Thyroid gland (tissue), 4 donors: ENCODE results near the gene CTSH.

Experiments used
- CTCF ChIP-seq, 6 experiments: fragments of 200-600 bp in 3 of 6; fragments of 450-650 bp in 3 of 6; sonication (generic) in 3 of 6; IDR thresholded peaks; one replicate each; pipeline ENCODE4 v1.5.1; 2016 to 2019; ENCODE audit warnings: antibody characterized with exemption in 6 of 6, mild to moderate bottlenecking in 2 of 6, inconsistent platforms in 1 of 6, moderate library complexity in 1 of 6
- POLR2A ChIP-seq, 2 donors: fragments of 450-650 bp; IDR thresholded peaks; one replicate each; pipeline ENCODE4 v1.6.1; 2017; ENCODE audit warnings: antibody characterized with exemption in 2 of 2, mild to moderate bottlenecking in 2 of 2, moderate library complexity in 1 of 2

GRCh38 chr15:78993931-78994530 lies 49.2 kb upstream of the CTSH start:
- no peak for TF ChIP-seq POLR2A (IDR thresholded peaks at IDR 0.05)
- no peak for TF ChIP-seq CTCF (IDR thresholded peaks at IDR 0.05)
